Measurements from ENCODE around the gene GMDS.

Gene GMDS

DNA sequence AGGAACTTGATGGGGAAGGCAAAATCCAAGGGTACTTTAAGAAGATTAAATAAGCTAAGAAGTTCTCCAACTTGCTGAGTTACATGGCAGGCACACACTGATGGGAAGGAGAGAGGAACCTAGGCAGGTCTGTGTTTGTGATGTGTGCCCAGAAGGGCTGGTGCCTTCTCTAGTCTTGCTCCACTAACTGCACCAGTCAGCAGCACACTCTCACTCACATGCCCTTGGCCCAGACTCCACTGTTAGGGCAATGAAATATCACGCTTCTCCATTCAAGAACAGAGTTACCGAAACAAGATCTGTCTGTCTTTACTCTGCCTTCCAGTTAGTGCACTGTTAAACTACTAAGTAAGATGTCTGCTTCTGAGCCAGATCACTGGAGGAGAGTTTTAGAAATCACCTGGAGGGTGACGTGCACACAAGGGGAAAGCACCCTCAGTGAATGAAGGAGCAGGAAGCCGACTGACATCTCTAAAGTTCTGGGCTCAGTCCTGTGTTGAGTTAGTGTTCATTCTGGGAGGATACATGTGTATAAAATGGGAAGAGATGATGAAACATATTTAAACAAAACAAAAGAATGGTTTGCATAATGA, 384.6 kb downstream of the GMDS start:
- POLR2A ChIA-PET (ENCODE audit: low non-redundant PET): no interaction called here
- TF ChIP-seq, protein P1, sequence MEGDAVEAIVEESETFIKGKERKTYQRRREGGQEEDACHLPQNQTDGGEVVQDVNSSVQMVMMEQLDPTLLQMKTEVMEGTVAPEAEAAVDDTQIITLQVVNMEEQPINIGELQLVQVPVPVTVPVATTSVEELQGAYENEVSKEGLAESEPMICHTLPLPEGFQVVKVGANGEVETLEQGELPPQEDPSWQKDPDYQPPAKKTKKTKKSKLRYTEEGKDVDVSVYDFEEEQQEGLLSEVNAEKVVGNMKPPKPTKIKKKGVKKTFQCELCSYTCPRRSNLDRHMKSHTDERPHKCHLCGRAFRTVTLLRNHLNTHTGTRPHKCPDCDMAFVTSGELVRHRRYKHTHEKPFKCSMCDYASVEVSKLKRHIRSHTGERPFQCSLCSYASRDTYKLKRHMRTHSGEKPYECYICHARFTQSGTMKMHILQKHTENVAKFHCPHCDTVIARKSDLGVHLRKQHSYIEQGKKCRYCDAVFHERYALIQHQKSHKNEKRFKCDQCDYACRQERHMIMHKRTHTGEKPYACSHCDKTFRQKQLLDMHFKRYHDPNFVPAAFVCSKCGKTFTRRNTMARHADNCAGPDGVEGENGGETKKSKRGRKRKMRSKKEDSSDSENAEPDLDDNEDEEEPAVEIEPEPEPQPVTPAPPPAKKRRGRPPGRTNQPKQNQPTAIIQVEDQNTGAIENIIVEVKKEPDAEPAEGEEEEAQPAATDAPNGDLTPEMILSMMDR (conservative IDR thresholded peaks at IDR 0.05; ENCODE audit: low read depth): no peak

DNA sequence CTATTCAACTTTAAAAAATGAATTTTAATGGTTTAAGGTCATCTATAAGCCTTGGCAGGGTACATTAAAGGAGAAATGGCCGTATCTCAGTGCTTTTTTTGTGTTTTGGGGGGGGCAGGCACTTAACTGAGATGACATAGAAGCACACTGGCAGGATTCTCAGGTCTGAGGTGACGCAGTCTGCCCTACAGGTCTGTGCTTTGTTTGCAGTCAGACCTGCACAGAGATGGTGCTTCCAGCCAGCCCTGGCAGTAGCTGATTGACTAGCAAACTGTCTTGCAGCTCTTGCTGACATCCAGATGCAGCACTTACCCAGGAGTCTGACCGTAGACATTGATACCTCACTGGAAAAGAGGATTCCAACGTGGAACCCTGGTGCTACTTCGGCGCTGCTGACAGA, 386.5 kb downstream of the GMDS start:
- CTCF ChIA-PET: no interaction called here

More for the DNA sequence above, 384.6 kb downstream of the GMDS start:
- H3K27ac ChIP-seq: no peak overlapping the region
- CTCF ChIA-PET: no interaction called here
- no peak for DNase-seq (ENCODE audit: low spot score)

DNA sequence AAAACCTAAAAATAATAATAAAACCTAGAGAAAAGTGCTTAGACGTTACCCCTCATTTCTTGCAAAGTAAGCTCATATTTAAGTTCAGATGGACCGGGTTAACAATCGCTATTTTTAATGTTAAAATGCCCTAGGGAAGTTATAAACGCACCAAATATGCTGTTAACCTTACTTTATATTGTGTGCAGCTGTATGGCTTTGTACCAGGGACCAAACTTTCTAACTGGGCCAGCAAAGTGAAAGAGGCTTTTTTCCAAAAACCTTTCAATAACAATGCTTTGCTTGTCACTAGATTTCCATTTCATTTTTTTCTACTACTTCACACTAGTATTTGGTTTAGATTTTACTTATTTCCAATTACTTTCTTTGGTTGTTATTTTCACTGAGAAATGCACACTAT, 387.2 kb downstream of the GMDS start:
- H3K27ac ChIP-seq: no peak overlapping the region
- TF ChIP-seq, protein P1 (conservative IDR thresholded peaks at IDR 0.05; ENCODE audit: low read depth): no peak
- no peak for DNase-seq (ENCODE audit: low spot score)
- POLR2A ChIA-PET (ENCODE audit: low non-redundant PET): no interaction called here
- CTCF ChIA-PET: no interaction called here

More for the DNA sequence above, 386.5 kb downstream of the GMDS start:
- no peak for DNase-seq (ENCODE audit: low spot score)
- TF ChIP-seq, protein P1 (conservative IDR thresholded peaks at IDR 0.05; ENCODE audit: low read depth): no peak
- no peak overlapping the region for H3K27ac ChIP-seq
- POLR2A ChIA-PET (ENCODE audit: low non-redundant PET): interaction anchor here (0.7 kb wide), 1 partner anchor 667 kb away, joined by 4 read pairs; no protein-coding TSS in a partner anchor

DNA sequence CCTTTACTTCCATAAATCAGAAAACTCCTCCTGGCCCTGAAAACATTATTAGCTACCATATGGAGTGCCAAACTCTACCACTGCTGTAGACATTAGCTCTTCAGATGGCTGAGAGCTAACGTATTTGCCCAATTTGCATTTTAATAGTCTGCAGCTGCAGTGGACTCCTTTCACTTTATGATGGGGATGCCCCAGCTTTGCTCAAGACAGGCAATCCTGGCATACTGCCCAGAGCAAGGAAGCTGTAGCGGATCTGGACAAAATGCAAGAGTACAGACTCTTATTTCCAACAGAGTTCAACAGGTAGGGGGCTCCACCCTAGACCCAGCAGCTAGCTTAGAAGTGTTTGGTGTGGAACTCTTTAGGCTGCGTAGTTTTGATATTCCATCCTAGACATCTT, 389.0 kb downstream of the GMDS start:
- no peak for DNase-seq (ENCODE audit: low spot score)
- H3K27ac ChIP-seq: no peak overlapping the region
- POLR2A ChIA-PET (ENCODE audit: low non-redundant PET): no interaction called here
- TF ChIP-seq, protein P1 (conservative IDR thresholded peaks at IDR 0.05; ENCODE audit: low read depth): no peak
- CTCF ChIA-PET: no interaction called here

DNA sequence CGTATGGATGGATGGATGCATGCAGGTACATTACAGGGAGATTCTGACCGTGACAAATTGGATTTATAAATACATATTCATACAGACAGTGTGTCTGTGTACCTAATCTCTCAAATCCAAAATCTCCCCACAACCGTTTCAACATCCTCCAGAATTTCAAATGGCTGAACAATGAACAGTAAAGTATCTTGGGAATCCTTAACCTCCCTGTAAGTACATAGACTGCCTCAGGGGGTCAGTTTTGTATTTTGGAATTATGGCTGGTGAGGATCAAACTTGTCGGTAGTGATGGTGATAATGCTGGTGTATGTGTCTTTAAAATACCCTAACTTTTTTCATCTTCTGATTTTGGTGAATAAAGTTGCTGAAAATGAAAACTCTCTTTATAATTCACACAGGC, 389.5 kb downstream of the GMDS start:
- TF ChIP-seq, protein P1 (conservative IDR thresholded peaks at IDR 0.05; ENCODE audit: low read depth): no peak
- DNase-seq (ENCODE audit: low spot score): no peak
- no peak overlapping the region for H3K27ac ChIP-seq
- POLR2A ChIA-PET (ENCODE audit: low non-redundant PET): no interaction called here
- CTCF ChIA-PET: no interaction called here

DNA sequence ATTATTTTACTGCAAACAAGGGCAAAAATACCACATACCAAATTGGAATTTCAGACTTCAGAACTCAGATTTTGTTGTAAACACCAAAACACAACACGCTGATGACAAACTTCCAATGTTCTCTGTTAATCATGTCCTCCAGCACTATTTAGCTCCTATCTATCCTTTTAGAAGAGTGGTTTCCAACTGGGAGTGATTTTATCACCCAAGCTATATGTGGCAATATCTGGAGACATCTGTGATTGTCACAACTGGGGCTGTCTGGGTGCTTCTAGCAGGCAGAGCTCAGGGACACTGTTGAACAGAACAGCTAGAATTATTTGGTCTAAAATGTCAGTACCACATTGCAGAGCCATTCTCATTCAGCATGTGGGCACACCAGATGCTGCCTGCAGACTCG, 391.1 kb downstream of the GMDS start:
- TF ChIP-seq, protein P1 (conservative IDR thresholded peaks at IDR 0.05; ENCODE audit: low read depth): no peak
- ChIA-PET CTCF (interaction anchor here (0.6 kb wide), 1 partner anchor 41 kb away, joined by 3 read pairs; no protein-coding TSS in a partner anchor), POLR2A (ENCODE audit: low non-redundant PET) (no interaction called here)
- no peak for DNase-seq (ENCODE audit: low spot score)
- H3K27ac ChIP-seq: no peak overlapping the region

Measured in RWPE1 (cell line).